ENCODE measurements around the gene ACY1. TPM values are rescaled to one million over a fixed set of nuclear protein-coding genes. Genes with fewer than 3 reads are reported as not detected.

ACY1 gene
- total and polyA plus RNA-seq, 2 of the 13 experiments (the other 11 are each of a cell fraction or from before 2014, with no cell fraction given) = 113 to 162 TPM

DNA sequence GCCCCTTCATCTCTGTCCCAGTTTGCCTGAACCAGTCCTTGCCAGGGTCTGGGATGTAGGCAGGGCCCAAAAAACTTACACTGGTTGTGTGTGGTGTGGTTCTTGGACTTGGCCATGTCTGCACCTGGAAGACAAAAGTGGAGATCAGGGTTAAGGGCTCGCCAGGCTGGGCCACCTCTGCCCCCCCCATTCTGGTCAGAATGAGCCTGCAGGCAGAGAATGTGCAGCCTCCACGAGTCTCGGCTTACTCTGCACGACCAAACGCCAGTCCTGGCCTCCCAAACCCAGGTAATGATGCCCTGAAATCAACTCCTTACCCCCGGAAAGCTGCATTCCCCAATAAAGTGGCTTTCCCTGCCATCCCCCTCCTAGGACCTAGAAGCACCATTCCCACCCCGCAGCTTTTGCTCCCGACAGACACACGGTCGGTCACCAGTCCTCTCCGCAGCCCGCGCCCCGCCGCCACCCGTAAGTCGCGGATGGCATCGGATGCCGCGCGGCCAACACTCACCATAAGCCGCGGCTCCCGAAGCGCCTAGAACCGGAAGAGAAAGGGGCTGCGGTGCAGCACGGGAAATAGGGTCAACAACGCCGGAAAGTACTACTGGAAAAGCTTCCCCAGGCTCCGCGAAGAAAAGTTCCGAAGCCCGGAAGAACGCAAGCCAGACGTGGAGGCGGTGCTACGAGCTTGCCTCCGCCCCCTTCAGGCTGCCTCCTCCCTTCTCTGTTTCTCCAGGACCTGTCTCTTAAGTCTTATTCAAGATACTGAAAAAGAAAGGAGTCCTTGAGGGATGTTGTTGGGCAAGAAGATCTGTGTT lies 12.2 kb downstream of the ACY1 start, which contains the start of gene RPL29 (continued):
- TF ChIP-seq, protein P1, sequence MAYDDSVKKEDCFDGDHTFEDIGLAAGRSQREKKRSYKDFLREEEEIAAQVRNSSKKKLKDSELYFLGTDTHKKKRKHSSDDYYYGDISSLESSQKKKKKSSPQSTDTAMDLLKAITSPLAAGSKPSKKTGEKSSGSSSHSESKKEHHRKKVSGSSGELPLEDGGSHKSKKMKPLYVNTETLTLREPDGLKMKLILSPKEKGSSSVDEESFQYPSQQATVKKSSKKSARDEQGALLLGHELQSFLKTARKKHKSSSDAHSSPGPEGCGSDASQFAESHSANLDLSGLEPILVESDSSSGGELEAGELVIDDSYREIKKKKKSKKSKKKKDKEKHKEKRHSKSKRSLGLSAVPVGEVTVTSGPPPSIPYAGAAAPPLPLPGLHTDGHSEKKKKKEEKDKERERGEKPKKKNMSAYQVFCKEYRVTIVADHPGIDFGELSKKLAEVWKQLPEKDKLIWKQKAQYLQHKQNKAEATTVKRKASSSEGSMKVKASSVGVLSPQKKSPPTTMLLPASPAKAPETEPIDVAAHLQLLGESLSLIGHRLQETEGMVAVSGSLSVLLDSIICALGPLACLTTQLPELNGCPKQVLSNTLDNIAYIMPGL (CRISPR knock-in tag; IDR thresholded peaks at IDR 0.05; ENCODE audit: borderline replicate concordance in 1 of 2, low read depth in 1 of 2) = peak; percentile 90 to 94
- TF ChIP-seq, protein P2, sequence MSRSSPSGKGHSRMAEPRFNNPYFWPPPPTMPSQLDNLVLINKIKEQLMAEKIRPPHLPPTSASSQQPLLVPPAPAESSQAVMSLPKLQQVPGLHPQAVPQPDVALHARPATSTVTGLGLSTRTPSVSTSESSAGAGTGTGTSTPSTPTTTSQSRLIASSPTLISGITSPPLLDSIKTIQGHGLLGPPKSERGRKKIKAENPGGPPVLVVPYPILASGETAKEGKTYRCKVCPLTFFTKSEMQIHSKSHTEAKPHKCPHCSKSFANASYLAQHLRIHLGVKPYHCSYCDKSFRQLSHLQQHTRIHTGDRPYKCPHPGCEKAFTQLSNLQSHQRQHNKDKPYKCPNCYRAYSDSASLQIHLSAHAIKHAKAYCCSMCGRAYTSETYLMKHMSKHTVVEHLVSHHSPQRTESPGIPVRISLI (CRISPR knock-in tag; IDR thresholded peaks at IDR 0.05; ENCODE audit: borderline replicate concordance) = peak; percentile 70; the same call in 1 of the 2 replicates
- TF ChIP-seq RBFOX2 (IDR thresholded peaks at IDR 0.05; ENCODE audit: low read depth, low read length) = peak; percentile 99
- TF ChIP-seq ZMAT3 (CRISPR knock-in tag; conservative IDR thresholded peaks at IDR 0.05) = peak; percentile 89; the same call in 1 of the 2 replicates
- 0 out of 2 replicates have a peak, but pooled peaks have one; percentile 44 for TF ChIP-seq ZFP36L1 (CRISPR knock-in tag; IDR thresholded peaks at IDR 0.05)
- peak; percentile 84; the same call in 1 of the 2 replicates for TF ChIP-seq TP53 (CRISPR knock-in tag; conservative IDR thresholded peaks at IDR 0.05)
- TF ChIP-seq, protein P3, sequence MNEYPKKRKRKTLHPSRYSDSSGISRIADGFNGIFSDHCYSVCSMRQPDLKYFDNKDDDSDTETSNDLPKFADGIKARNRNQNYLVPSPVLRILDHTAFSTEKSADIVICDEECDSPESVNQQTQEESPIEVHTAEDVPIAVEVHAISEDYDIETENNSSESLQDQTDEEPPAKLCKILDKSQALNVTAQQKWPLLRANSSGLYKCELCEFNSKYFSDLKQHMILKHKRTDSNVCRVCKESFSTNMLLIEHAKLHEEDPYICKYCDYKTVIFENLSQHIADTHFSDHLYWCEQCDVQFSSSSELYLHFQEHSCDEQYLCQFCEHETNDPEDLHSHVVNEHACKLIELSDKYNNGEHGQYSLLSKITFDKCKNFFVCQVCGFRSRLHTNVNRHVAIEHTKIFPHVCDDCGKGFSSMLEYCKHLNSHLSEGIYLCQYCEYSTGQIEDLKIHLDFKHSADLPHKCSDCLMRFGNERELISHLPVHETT (CRISPR knock-in tag; conservative IDR thresholded peaks at IDR 0.05) = peak; percentile 93
- TF ChIP-seq ZNF446 (CRISPR knock-in tag; IDR thresholded peaks at IDR 0.05) = 0 out of 2 replicates have a peak, but pooled peaks have one; percentile 47
- no peak for TF ChIP-seq NFRKB (IDR thresholded peaks at IDR 0.05)
- TF ChIP-seq ZNF484 (CRISPR knock-in tag; IDR thresholded peaks at IDR 0.05; ENCODE audit: borderline replicate concordance, low read depth) = no peak
- TF ChIP-seq FOXK1 (CRISPR knock-in tag; IDR thresholded peaks at IDR 0.05; ENCODE audit: borderline replicate concordance, low read depth) = peak; percentile 96; the same call in 1 of the 2 replicates
- TF ChIP-seq WIZ (CRISPR knock-in tag; IDR thresholded peaks at IDR 0.05) = peak; percentile 70; the same call in 1 of the 2 replicates
- peak; percentile 85 for TF ChIP-seq ATF7-NPFF (CRISPR knock-in tag; IDR thresholded peaks at IDR 0.05; ENCODE audit: low read depth)
- TF ChIP-seq AKAP8 (CRISPR knock-in tag; IDR thresholded peaks at IDR 0.05) = peak; percentile 43; the same call in 1 of the 2 replicates
- TF ChIP-seq, protein P4, sequence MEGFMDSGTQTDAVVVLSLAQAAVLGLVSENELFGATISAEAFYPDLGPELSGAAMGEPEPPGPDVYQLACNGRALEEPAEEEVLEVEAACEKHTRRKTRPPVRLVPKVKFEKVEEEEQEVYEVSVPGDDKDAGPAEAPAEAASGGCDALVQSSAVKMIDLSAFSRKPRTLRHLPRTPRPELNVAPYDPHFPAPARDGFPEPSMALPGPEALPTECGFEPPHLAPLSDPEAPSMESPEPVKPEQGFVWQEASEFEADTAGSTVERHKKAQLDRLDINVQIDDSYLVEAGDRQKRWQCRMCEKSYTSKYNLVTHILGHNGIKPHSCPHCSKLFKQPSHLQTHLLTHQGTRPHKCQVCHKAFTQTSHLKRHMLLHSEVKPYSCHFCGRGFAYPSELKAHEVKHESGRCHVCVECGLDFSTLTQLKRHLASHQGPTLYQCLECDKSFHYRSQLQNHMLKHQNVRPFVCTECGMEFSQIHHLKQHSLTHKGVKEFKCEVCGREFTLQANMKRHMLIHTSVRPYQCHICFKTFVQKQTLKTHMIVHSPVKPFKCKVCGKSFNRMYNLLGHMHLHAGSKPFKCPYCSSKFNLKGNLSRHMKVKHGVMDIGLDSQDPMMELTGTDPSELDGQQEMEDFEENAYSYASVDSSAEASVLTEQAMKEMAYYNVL (CRISPR knock-in tag; IDR thresholded peaks at IDR 0.05; ENCODE audit: borderline replicate concordance) = peak; percentile 71; the same call in 1 of the 2 replicates
- TF ChIP-seq, protein P5, sequence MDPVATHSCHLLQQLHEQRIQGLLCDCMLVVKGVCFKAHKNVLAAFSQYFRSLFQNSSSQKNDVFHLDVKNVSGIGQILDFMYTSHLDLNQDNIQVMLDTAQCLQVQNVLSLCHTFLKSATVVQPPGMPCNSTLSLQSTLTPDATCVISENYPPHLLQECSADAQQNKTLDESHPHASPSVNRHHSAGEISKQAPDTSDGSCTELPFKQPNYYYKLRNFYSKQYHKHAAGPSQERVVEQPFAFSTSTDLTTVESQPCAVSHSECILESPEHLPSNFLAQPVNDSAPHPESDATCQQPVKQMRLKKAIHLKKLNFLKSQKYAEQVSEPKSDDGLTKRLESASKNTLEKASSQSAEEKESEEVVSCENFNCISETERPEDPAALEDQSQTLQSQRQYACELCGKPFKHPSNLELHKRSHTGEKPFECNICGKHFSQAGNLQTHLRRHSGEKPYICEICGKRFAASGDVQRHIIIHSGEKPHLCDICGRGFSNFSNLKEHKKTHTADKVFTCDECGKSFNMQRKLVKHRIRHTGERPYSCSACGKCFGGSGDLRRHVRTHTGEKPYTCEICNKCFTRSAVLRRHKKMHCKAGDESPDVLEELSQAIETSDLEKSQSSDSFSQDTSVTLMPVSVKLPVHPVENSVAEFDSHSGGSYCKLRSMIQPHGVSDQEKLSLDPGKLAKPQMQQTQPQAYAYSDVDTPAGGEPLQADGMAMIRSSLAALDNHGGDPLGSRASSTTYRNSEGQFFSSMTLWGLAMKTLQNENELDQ (CRISPR knock-in tag; IDR thresholded peaks at IDR 0.05; ENCODE audit: borderline replicate concordance) = no peak
- TF ChIP-seq PHF21A (CRISPR knock-in tag; IDR thresholded peaks at IDR 0.05) = peak; percentile 84

Data from HepG2 (cell line).